Prostate gland (tissue), 2 donors: ENCODE data around the gene MITF. TPM values are rescaled to one million over a fixed set of nuclear protein-coding genes. Genes with fewer than 3 reads are reported as not detected.

Experiments
- DNase-seq: peaks from one replicate; pipeline ENCODE4 v3.0.0-alpha.2; 2019; ENCODE audit warnings: low spot score
- H3K27ac ChIP-seq, 2 donors: fragments of 200-600 bp; sonication (generic); 2 replicates each; pipeline ENCODE4 v1.5.1; 2017 to 2019
- H3K27me3 ChIP-seq: fragments of 200-600 bp; sonication (generic); replicated peaks from 2 replicates; pipeline ENCODE4 v1.5.1; 2019; ENCODE audit not compliant: insufficient read depth
- H3K36me3 ChIP-seq, 2 donors: fragments of 200-600 bp; sonication (generic); 1 replicate in 1 of 2; 2 replicates in 1 of 2; pipeline versions ENCODE4 v1.5.1 to v1.8.1; 2017 to 2019
- H3K4me1 ChIP-seq: fragments of 200-600 bp; sonication (generic); replicated peaks from 2 replicates; pipeline ENCODE4 v1.5.1; 2019
- H3K4me3 ChIP-seq, 2 donors: fragments of 200-600 bp; sonication (generic); 2 replicates each; pipeline ENCODE4 v1.5.1; 2017 to 2019
- H3K9me3 ChIP-seq: fragments of 200-600 bp; sonication (generic); 2 replicates; pipeline ENCODE4 v1.5.1; 2017
- CTCF ChIP-seq, 4 experiments: fragments of 200-600 bp in 2 of 4; fragments of 450-650 bp in 2 of 4; sonication (generic) in 2 of 4; IDR thresholded peaks; 1 replicate in 3 of 4; 2 replicates in 1 of 4; pipeline ENCODE4 v1.5.1; 2016 to 2019; ENCODE audit warnings: antibody characterized with exemption in 4 of 4, mild to moderate bottlenecking in 2 of 4, moderate library complexity in 2 of 4
- POLR2A ChIP-seq: fragments of 450-650 bp; IDR thresholded peaks from one replicate; pipeline ENCODE4 v1.6.1; 2016; ENCODE audit warnings: antibody characterized with exemption, mild to moderate bottlenecking
- POLR2AphosphoS5 ChIP-seq: sonication (generic); formaldehyde crosslinking; IDR thresholded peaks from one replicate; pipeline ENCODE4 v1.6.1; 2017; ENCODE audit warnings: antibody characterized with exemption
- WGBS: methylation state at CpG from one replicate; pipeline ENCODE4 v1.1.5; 2018; 5-methylcytosine and 5-hydroxymethylcytosine counted together
- intact Hi-C: fragments of 100-400 bp; cut with DNase I; formaldehyde crosslinking; loops from one replicate; pipeline ENCODE4 v1.14.2; 2022
- total RNA-seq, 2 donors: library from RNA; depleted of rRNA; stranded (reverse); fragments of >200 nt; gene quantifications; one replicate each; pipeline ENCODE4 v1.1.0, GENCODE V29; 2016

MITF gene
- total RNA-seq, 2 donors from 2014 or later: 7.7 to 17.6 TPM

DNA sequence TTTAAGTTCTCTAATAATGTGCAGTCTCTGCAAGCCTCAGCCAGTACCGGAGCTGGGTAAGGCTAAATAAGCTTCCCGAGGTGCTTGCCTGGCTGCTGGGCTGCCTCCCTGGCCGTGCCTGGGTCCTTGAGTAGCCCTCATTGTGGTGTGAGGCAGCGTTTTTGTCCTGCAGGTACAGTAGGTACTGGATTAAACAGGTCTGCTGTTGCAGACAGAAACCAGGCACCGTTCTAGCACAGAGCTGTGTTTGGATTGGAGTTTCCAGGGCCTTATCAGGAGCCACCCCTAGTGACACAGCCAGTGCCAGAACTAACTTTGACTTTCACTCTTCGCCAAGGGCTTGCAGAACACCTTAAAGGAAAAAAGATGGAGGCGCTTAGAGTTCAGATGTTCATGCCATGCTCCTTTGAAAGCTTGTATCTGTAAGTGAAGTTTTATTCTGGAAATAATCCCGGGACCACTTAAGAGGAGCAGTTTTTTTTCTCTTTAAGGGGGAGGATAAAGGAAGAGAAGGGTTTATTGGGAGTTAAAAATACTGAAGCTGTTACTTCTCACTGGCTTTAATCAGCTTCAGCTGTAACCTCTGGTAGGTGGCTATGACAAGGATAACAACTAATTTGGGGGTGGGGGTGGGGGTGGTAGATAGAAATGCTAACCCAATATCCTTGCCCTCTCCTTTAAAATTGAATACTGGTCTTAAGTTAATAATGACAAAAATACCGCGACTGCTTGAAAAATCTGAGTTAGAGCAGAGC, 126.8 kb downstream of the MITF start:
- intact Hi-C loops: no loop called here
- peak overlapping the region in 1 of 2 donors; percentile 1 for H3K27ac ChIP-seq
- 14% methylated on average over 10 of the region's 10 CpGs for WGBS
- H3K36me3 ChIP-seq: no peaks in the 10 kb centered on the region
- DNase-seq: peak; percentile 52
- no peaks in the 10 kb centered on the region for H3K9me3 ChIP-seq
- H3K4me1 ChIP-seq: no peaks in the 10 kb centered on the region
- H3K27me3 ChIP-seq: no peaks in the 10 kb centered on the region
- peak overlapping the region; percentile 4 to 11 for H3K4me3 ChIP-seq
- TF ChIP-seq POLR2A (peak; percentile 33), CTCF (IDR thresholded peaks at IDR 0.05) (no peak), POLR2AphosphoS5 (peak; percentile 63)

GRCh38 chr3:69866988-69867720, 127.9 kb downstream of the MITF start:
- no peaks in the 10 kb centered on the region for H3K4me1 ChIP-seq

GRCh38 chr3:69867941-69868505, 128.8 kb downstream of the MITF start:
- H3K4me3 ChIP-seq: no peak overlapping the region
- no peaks in the 10 kb centered on the region for H3K27me3 ChIP-seq
- TF ChIP-seq POLR2A: no peak
- TF ChIP-seq POLR2AphosphoS5: no peak
- no peak for TF ChIP-seq CTCF (IDR thresholded peaks at IDR 0.05)
- no peak overlapping the region for H3K27ac ChIP-seq
- H3K4me1 ChIP-seq: no peaks in the 10 kb centered on the region
- 39% methylated on average over 2 of the region's 2 CpGs for WGBS
- H3K9me3 ChIP-seq: no peaks in the 10 kb centered on the region
- DNase-seq: no peak
- H3K36me3 ChIP-seq: no peaks in the 10 kb centered on the region
- intact Hi-C loops: no loop called here

More at GRCh38 chr3:69866988-69867720, 127.9 kb downstream of the MITF start:
- no peak for DNase-seq
- no peak for TF ChIP-seq POLR2A
- no peak for TF ChIP-seq POLR2AphosphoS5
- no peak for TF ChIP-seq CTCF (IDR thresholded peaks at IDR 0.05)
- no peaks in the 10 kb centered on the region for H3K9me3 ChIP-seq
- no peaks in the 10 kb centered on the region for H3K27me3 ChIP-seq
- 30% methylated on average over 2 of the region's 2 CpGs for WGBS
- no peaks in the 10 kb centered on the region for H3K36me3 ChIP-seq
- intact Hi-C loops: no loop called here
- no peak overlapping the region for H3K4me3 ChIP-seq
- no peak overlapping the region for H3K27ac ChIP-seq

- DNase-seq: no peak
- H3K9me3 ChIP-seq: no peaks in the 10 kb centered on the region
- no peaks in the 10 kb centered on the region for H3K36me3 ChIP-seq
- intact Hi-C loops: no loop called here
- H3K4me3 ChIP-seq: no peak overlapping the region
- 92% methylated on average over 3 of the region's 3 CpGs for WGBS
- no peaks in the 10 kb centered on the region for H3K4me1 ChIP-seq
- H3K27me3 ChIP-seq: no peaks in the 10 kb centered on the region
- no peak overlapping the region for H3K27ac ChIP-seq
- no peak for TF ChIP-seq POLR2AphosphoS5
- TF ChIP-seq CTCF (IDR thresholded peaks at IDR 0.05): no peak
- TF ChIP-seq POLR2A: no peak
Measured at GRCh38 chr3:69868841-69869420, 129.7 kb downstream of the MITF start.
